ENCODE results near the gene RBMS1.

RBMS1 gene

GRCh38 chr2:160380611-160381010 lies 113.0 kb downstream of the RBMS1 start:
- no peak for DNase-seq (ENCODE audit: extremely low read depth, low read depth)
- no peak overlapping the region for H3K4me3 ChIP-seq (replicated peaks; ENCODE audit: low read depth, low read length)
- no peak for TF ChIP-seq CTCF (IDR thresholded peaks at IDR 0.05; ENCODE audit: low read depth, low read length, missing control alignments)

- no peak for DNase-seq (ENCODE audit: extremely low read depth, low read depth)
- TF ChIP-seq CTCF (IDR thresholded peaks at IDR 0.05; ENCODE audit: low read depth, low read length, missing control alignments), result no peak
- H3K4me3 ChIP-seq (replicated peaks; ENCODE audit: low read depth, low read length), result no peak overlapping the region
These were observed 113.5 kb downstream of the RBMS1 start for GRCh38 chr2:160380000-160380570.

GRCh38 chr2:160379399-160379798 lies 114.2 kb downstream of the RBMS1 start:
- DNase-seq (ENCODE audit: extremely low read depth, low read depth), result no peak
- no peak overlapping the region for H3K4me3 ChIP-seq (replicated peaks; ENCODE audit: low read depth, low read length)

GRCh38 chr2:160377204-160377995 lies 116.2 kb downstream of the RBMS1 start:
- no peak for TF ChIP-seq CTCF (IDR thresholded peaks at IDR 0.05; ENCODE audit: low read depth, low read length, missing control alignments)
- no peak overlapping the region for H3K4me3 ChIP-seq (replicated peaks; ENCODE audit: low read depth, low read length)
- no peak for DNase-seq (ENCODE audit: extremely low read depth, low read depth)

More at GRCh38 chr2:160379399-160379798, 114.2 kb downstream of the RBMS1 start:
- TF ChIP-seq CTCF (IDR thresholded peaks at IDR 0.05; ENCODE audit: low read depth, low read length, missing control alignments), result no peak

- no peak for TF ChIP-seq CTCF (IDR thresholded peaks at IDR 0.05; ENCODE audit: low read depth, low read length, missing control alignments)
- DNase-seq (ENCODE audit: extremely low read depth, low read depth), result no peak
- H3K4me3 ChIP-seq (replicated peaks; ENCODE audit: low read depth, low read length), result no peak overlapping the region
These were observed 117.0 kb downstream of the RBMS1 start for GRCh38 chr2:160376576-160376975.

- no peak overlapping the region for H3K4me3 ChIP-seq (replicated peaks; ENCODE audit: low read depth, low read length)
- TF ChIP-seq CTCF (IDR thresholded peaks at IDR 0.05; ENCODE audit: low read depth, low read length, missing control alignments), result no peak
- DNase-seq (ENCODE audit: extremely low read depth, low read depth), result no peak
These were observed 117.7 kb downstream of the RBMS1 start for GRCh38 chr2:160375802-160376469.

Measured in HFF-Myc (cell line).